K562 (cell line): Measurements from ENCODE around the gene NEK4. TPM values are rescaled to one million over a fixed set of nuclear protein-coding genes. Genes with fewer than 3 reads are reported as not detected.

Experiments
- ATAC-seq: fragments of 200-7000 bp; cut with Tn5 transposase; 3 replicates; pipeline ENCODE4 v1.9.1; 2020; ENCODE audit warnings: moderate library complexity
- BruUV-seq: library from RNA; stranded (reverse); fragments of 400-500 nt; replicated peaks from 2 replicates; lab custom pipeline; 2021; lab: Mats Ljungman, UMichigan
- CTCF ChIA-PET: fragments of 300-600 bp; formaldehyde crosslinking; extraction: SDS; loops from one replicate; lab custom pipeline; 2021; ENCODE audit warnings: low intra/inter-chr PET ratio; lab: Yijun Ruan, JAX
- POLR2A ChIA-PET: fragments of 300-600, 350-650 bp; sonication (Branson Sonifier 250); formaldehyde crosslinking; extraction: SDS; loops from one replicate; lab custom pipeline; 2021; ENCODE audit warnings: antibody characterized with exemption, inconsistent platforms; lab: Yijun Ruan, JAX
- DNase-seq, 4 experiments: peaks; one replicate each; pipeline versions ENCODE4 v3.0.0 to v3.0.0-alpha.2; 2011 to 2018; ENCODE audit warnings: low spot score in 3 of 4, mixed read lengths in 3 of 4; ENCODE audit errors: extremely low read depth in 1 of 4
- FAIRE-seq: peaks from 2 replicates; lab custom pipeline; 2011; peaks lifted over from hg19 to GRCh38; lab: Jason Lieb, UNC
- H2AFZ ChIP-seq: 2 replicates; pipeline ENCODE4 v1.6.0; 2011; ENCODE audit warnings: low read depth, low read length, control low read depth, inconsistent platforms
- H3K27ac ChIP-seq: fragments of 200-600 bp; 3 replicates; pipeline ENCODE4 v1.8.0; 2011; ENCODE audit warnings: low read depth, mild to moderate bottlenecking, control low read depth, inconsistent platforms, low read length, moderate library complexity, mixed read lengths; ENCODE audit errors: extremely low read depth
- H3K27me3 ChIP-seq, 2 experiments: fragments of 300-600 bp in 1 of 2; 2 replicates in 1 of 2; 3 replicates in 1 of 2; pipeline versions ENCODE4 v1.6.0 to v1.8.0; 2011; ENCODE audit warnings: inconsistent platforms in 2 of 2, low read length in 2 of 2, mild to moderate bottlenecking in 1 of 2, mixed read lengths in 1 of 2, moderate library complexity in 1 of 2; ENCODE audit not compliant: control insufficient read depth in 2 of 2, insufficient read depth in 2 of 2
- H3K36me3 ChIP-seq: fragments of 300-600 bp; 3 replicates; pipeline ENCODE4 v1.8.0; 2011; ENCODE audit warnings: mild to moderate bottlenecking, low read length, inconsistent platforms; ENCODE audit not compliant: control insufficient read depth, insufficient read depth
- H3K4me1 ChIP-seq, 2 experiments: fragments of 200-600 bp in 1 of 2; replicated peaks in 1 of 2; 2 replicates in 1 of 2; 3 replicates in 1 of 2; pipeline versions ENCODE4 v1.5.1 to v1.8.0; 2011; ENCODE audit warnings: inconsistent platforms in 2 of 2, low read length in 2 of 2, mild to moderate bottlenecking in 1 of 2, mixed read lengths in 1 of 2, moderate library complexity in 1 of 2; ENCODE audit not compliant: control insufficient read depth in 2 of 2, insufficient read depth in 2 of 2
- H3K4me2 ChIP-seq: 2 replicates; pipeline ENCODE4 v1.6.1; 2011; ENCODE audit warnings: low read length, control low read depth, inconsistent platforms, mixed read lengths; ENCODE audit not compliant: insufficient read depth
- H3K4me3 ChIP-seq: fragments of 200-600 bp; sonication (generic), shearing (Covaris generic); 2 replicates; pipeline ENCODE4 v1.5.1; 2016; ENCODE audit warnings: control low read depth, inconsistent platforms
- H3K79me2 ChIP-seq: fragments of 200-600 bp; 3 replicates; pipeline ENCODE4 v1.8.0; 2011; ENCODE audit warnings: low read length, inconsistent platforms; ENCODE audit not compliant: control insufficient read depth, insufficient read depth
- H3K9ac ChIP-seq, 2 experiments: 2 replicates each; pipeline versions ENCODE4 v1.6.0 to v1.6.1; 2011; ENCODE audit warnings: low read depth in 2 of 2, low read length in 2 of 2, control low read depth in 1 of 2, inconsistent platforms in 1 of 2, mild to moderate bottlenecking in 1 of 2, mixed read lengths in 1 of 2; ENCODE audit not compliant: insufficient read depth in 1 of 2
- H3K9me1 ChIP-seq: one replicate; pipeline ENCODE4 v1.6.0; 2011; ENCODE audit warnings: inconsistent platforms, mild to moderate bottlenecking, low read length, moderate library complexity; ENCODE audit not compliant: control insufficient read depth, insufficient read depth
- H3K9me3 ChIP-seq: replicated peaks from 2 replicates; pipeline ENCODE4 v1.5.1; 2011; ENCODE audit warnings: low read depth, low read length, inconsistent platforms; ENCODE audit not compliant: control insufficient read depth, insufficient read depth
- H4K20me1 ChIP-seq: replicated peaks from 2 replicates; pipeline ENCODE4 v1.6.1; 2011; ENCODE audit warnings: low read length, inconsistent platforms, mixed read lengths; ENCODE audit not compliant: control insufficient read depth, insufficient read depth
- ARID3A ChIP-seq: IDR thresholded peaks from 2 replicates; pipeline ENCODE4 v1.6.1; 2012; ENCODE audit warnings: low read depth, low read length, improper control_type of control experiment, borderline replicate concordance
- CSDE1 ChIP-seq, 2 experiments: fragments of 450-650 bp; IDR thresholded peaks; 2 replicates each; pipeline ENCODE4 v1.6.1; 2016; ENCODE audit warnings: mild to moderate bottlenecking in 1 of 2
- ELF2 ChIP-seq: fragments of 250-450 bp; sonication (Bioruptor Pico); IDR thresholded peaks from 2 replicates; pipeline ENCODE4 v1.5.0; 2021; ENCODE audit warnings: mild to moderate bottlenecking
- ELF4 ChIP-seq: fragments of 450-650 bp; formaldehyde crosslinking; IDR thresholded peaks from 2 replicates; pipeline ENCODE4 v1.4.0; 2022; ENCODE audit warnings: missing genetic modification characterization
- KAT2B ChIP-seq: IDR thresholded peaks from one replicate; pipeline ENCODE4 v1.6.1; 2012; ENCODE audit warnings: low read depth, mild to moderate bottlenecking, control low read depth, inconsistent platforms, low read length, moderate library complexity
- MAFG ChIP-seq: fragments of 450-650 bp; conservative IDR thresholded peaks from 2 replicates; pipeline ENCODE4 v1.6.1; 2016; ENCODE audit warnings: missing genetic modification characterization, missing compliant biosample characterization
- NFXL1 ChIP-seq: fragments of 450-650 bp; formaldehyde crosslinking; IDR thresholded peaks from 2 replicates; pipeline ENCODE4 v1.4.0; 2021; ENCODE audit warnings: mild to moderate bottlenecking
- PRMT5 ChIP-seq: sonication (generic); formaldehyde crosslinking; IDR thresholded peaks from 2 replicates; pipeline ENCODE4 v1.5.0; 2020; ENCODE audit warnings: missing genetic modification reagents
- RBM22 ChIP-seq: fragments of 200-400 bp; formaldehyde crosslinking; IDR thresholded peaks from 2 replicates; pipeline ENCODE4 v1.6.1; 2018; ENCODE audit warnings: low read length, low read depth; ENCODE audit not compliant: poor library complexity, severe bottlenecking
- RBM34 ChIP-seq: fragments of 200-400 bp; formaldehyde crosslinking; IDR thresholded peaks from 2 replicates; pipeline ENCODE4 v1.6.1; 2018; ENCODE audit warnings: low read length, borderline replicate concordance; ENCODE audit not compliant: insufficient read depth
- RUNX1 ChIP-seq: sonication (generic); IDR thresholded peaks from 2 replicates; pipeline ENCODE4 v1.6.1; 2016; ENCODE audit warnings: antibody characterized with exemption, low read depth
- SAFB2 ChIP-seq: fragments of 200-400 bp; formaldehyde crosslinking; IDR thresholded peaks from 2 replicates; pipeline ENCODE4 v1.6.1; 2018; ENCODE audit warnings: borderline replicate concordance, low read length, low read depth, moderate library complexity; ENCODE audit not compliant: severe bottlenecking
- SREBF1 ChIP-seq: fragments of 150-350 bp; IDR thresholded peaks from 2 replicates; pipeline ENCODE4 v1.6.1; 2014; ENCODE audit warnings: antibody characterized with exemption, low read depth, low read length, borderline replicate concordance
- STAT5A ChIP-seq: IDR thresholded peaks from 2 replicates; pipeline ENCODE4 v1.6.1; 2012; ENCODE audit warnings: low read length, inconsistent platforms, borderline replicate concordance
- THRAP3 ChIP-seq: fragments of 450-650 bp; IDR thresholded peaks from 2 replicates; pipeline ENCODE4 v1.6.1; 2016; ENCODE audit warnings: mild to moderate bottlenecking, inconsistent platforms, borderline replicate concordance
- ZBTB8A ChIP-seq: fragments of 450-650 bp; IDR thresholded peaks from 2 replicates; pipeline ENCODE4 v1.6.1; 2018; ENCODE audit warnings: mild to moderate bottlenecking, moderate library complexity; ENCODE audit not compliant: partially characterized antibody
- ZNF41 ChIP-seq: fragments of 250-450 bp; sonication (Bioruptor Pico); conservative IDR thresholded peaks from 2 replicates; pipeline ENCODE4 v1.4.0; 2020; ENCODE audit warnings: mild to moderate bottlenecking
- WGBS: fragments of 100-300 bp; shearing (Covaris generic); methylation state at CpG from one replicate; pipeline ENCODE4 v1.1.6; 2016; ENCODE audit warnings: low coverage, mixed read lengths; ENCODE audit not compliant: insufficient coverage; ENCODE audit errors: missing lambda C conversion rate; 5-methylcytosine and 5-hydroxymethylcytosine counted together
- in situ Hi-C: fragments of 300-500 bp; cut with MboI; formaldehyde crosslinking; loops from 4 replicates; pipeline ENCODE4 v1.15.0; 2018; ENCODE audit warnings: inconsistent platforms, mixed read lengths
- intact Hi-C: fragments of 100-400 bp; cut with micrococcal nuclease; formaldehyde crosslinking; loops from 2 replicates; pipeline ENCODE4 v1.14.2; 2022
- polyA plus RNA-seq, 8 experiments: library from polyadenylated mRNA; depleted of rRNA in 4 of 8; stranded (reverse) in 5 of 8; unstranded in 3 of 8; fragments of >200 nt; fragmentation: Nextera tagmentation in 2 of 8; fragmentation: Illumina TruSeq in 1 of 8; extraction: Ambion mirVana in 2 of 8; extraction: Trizol in 1 of 8; gene quantifications; 2 replicates each; pipeline versions ENCODE4 v1.2.1 to v1.2.3, GENCODE V29; 2011 to 2014; ENCODE audit warnings: inconsistent platforms in 1 of 8, missing spikeins in 1 of 8
- total RNA-seq, 7 experiments: library from RNA; depleted of rRNA in 6 of 7; stranded (reverse); fragments of >200 nt in 6 of 7; fragmentation: Illumina TruSeq in 2 of 7; extraction: Trizol in 2 of 7; gene quantifications; 2 replicates each; pipeline versions ENCODE4 v1.2.1 to v1.2.3, GENCODE V29; 2011 to 2021; ENCODE audit warnings: low replicate concordance in 1 of 7
- TF ChIP-seq, protein P1 (sequence below): fragments of 450-650 bp; formaldehyde crosslinking; IDR thresholded peaks from 2 replicates; pipeline ENCODE4 v1.4.0; 2020; ENCODE audit warnings: mild to moderate bottlenecking, moderate library complexity

The NEK4 gene
- total and polyA plus RNA-seq, 9 of the 15 experiments (the other 6 are each of a cell fraction or from before 2014, with no cell fraction given): 5.8 to 23.1 (median 16.6) TPM

GRCh38 chr3:52703341-52703740 lies 67.4 kb downstream of the NEK4 start:
- in situ Hi-C loops: no loop called here
- intact Hi-C loops: no loop called here
- H3K9ac ChIP-seq: no peak overlapping the region
- peak overlapping the region; percentile 37; the same call in 1 of the 2 replicates for H3K4me2 ChIP-seq
- no peaks in the 10 kb centered on the region for H3K27me3 ChIP-seq
- peaks cover 49% of the 10 kb centered on the region for H3K79me2 ChIP-seq
- CTCF ChIA-PET: no interaction called here
- ATAC-seq: no peak
- H3K4me3 ChIP-seq: no peak overlapping the region
- H3K4me1 ChIP-seq: peaks cover 7 to 10% of the 10 kb centered on the region in 2 experiments; a peak in 3 of 5 replicates
- no peaks in the 10 kb centered on the region for H4K20me1 ChIP-seq
- H3K27ac ChIP-seq: no peak overlapping the region
- POLR2A ChIA-PET: interaction anchor here (0.6 kb wide), 1 partner anchor 14 kb away, joined by 5 read pairs; no protein-coding TSS in a partner anchor
- no peaks in the 10 kb centered on the region for H3K9me3 ChIP-seq
- no peak for FAIRE-seq
- peaks cover 20% of the 10 kb centered on the region for H3K36me3 ChIP-seq
- no peak for TF ChIP-seq KAT2B
- TF ChIP-seq NFXL1 (CRISPR knock-in tag): no peak
- TF ChIP-seq, protein P1, sequence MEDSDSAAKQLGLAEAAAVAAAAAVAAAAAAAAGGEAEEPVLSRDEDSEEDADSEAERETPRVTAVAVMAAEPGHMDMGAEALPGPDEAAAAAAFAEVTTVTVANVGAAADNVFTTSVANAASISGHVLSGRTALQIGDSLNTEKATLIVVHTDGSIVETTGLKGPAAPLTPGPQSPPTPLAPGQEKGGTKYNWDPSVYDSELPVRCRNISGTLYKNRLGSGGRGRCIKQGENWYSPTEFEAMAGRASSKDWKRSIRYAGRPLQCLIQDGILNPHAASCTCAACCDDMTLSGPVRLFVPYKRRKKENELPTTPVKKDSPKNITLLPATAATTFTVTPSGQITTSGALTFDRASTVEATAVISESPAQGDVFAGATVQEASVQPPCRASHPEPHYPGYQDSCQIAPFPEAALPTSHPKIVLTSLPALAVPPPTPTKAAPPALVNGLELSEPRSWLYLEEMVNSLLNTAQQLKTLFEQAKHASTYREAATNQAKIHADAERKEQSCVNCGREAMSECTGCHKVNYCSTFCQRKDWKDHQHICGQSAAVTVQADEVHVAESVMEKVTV (CRISPR knock-in tag): no peak
- TF ChIP-seq CSDE1 (IDR thresholded peaks at IDR 0.05): no peak
- no peak for TF ChIP-seq RBM22
- no peak for TF ChIP-seq ZBTB8A
- TF ChIP-seq RUNX1: no peak
- TF ChIP-seq MAFG (tag): no peak
- TF ChIP-seq RBM34: no peak
- no peak for TF ChIP-seq THRAP3
- no peak for TF ChIP-seq SREBF1
- TF ChIP-seq ARID3A: no peak
- no peak for TF ChIP-seq ELF2 (CRISPR knock-in tag)
- no peak for TF ChIP-seq ELF4 (CRISPR knock-in tag)
- no peak for TF ChIP-seq SAFB2
- TF ChIP-seq ZNF41: no peak
- TF ChIP-seq PRMT5 (CRISPR knock-in tag): no peak
- TF ChIP-seq STAT5A: no peak
- no peak for DNase-seq
- no TSS peak for BruUV-seq
- no peaks in the 10 kb centered on the region for H3K9me1 ChIP-seq
- 78% methylated on average over 5 of the region's 7 CpGs for WGBS
- no peak overlapping the region; the same call in 1 of the 2 replicates for H2AFZ ChIP-seq
